Thyroid gland (tissue), 4 donors: ENCODE results near the gene PPM1L. TPM values are rescaled to one million over a fixed set of nuclear protein-coding genes. Genes with fewer than 3 reads are reported as not detected.

Experiments
- DNase-seq, 2 donors: peaks; one replicate each; pipeline ENCODE4 v3.0.0-alpha.2; 2019
- H3K27ac ChIP-seq, 3 donors: fragments of 200-600 bp; sonication (generic); 1 replicate in 2 of 3; 2 replicates in 1 of 3; pipeline ENCODE4 v1.5.1; 2016 to 2019; ENCODE audit warnings: mild to moderate bottlenecking in 1 of 3, moderate library complexity in 1 of 3
- H3K27me3 ChIP-seq: fragments of 200-600 bp; sonication (generic); one replicate; pipeline ENCODE4 v1.5.1; 2019
- H3K36me3 ChIP-seq, 2 donors: fragments of 200-600 bp; sonication (generic); one replicate each; pipeline ENCODE4 v1.5.1; 2016 to 2019
- H3K4me1 ChIP-seq, 2 donors: fragments of 200-600 bp; sonication (generic); one replicate each; pipeline ENCODE4 v1.5.1; 2017 to 2019
- H3K4me3 ChIP-seq, 3 donors: fragments of 200-600 bp; sonication (generic); replicated peaks in 1 of 3; 1 replicate in 2 of 3; 2 replicates in 1 of 3; pipeline ENCODE4 v1.5.1; 2016; ENCODE audit warnings: mild to moderate bottlenecking in 1 of 3
- H3K9me3 ChIP-seq: fragments of 200-600 bp; sonication (generic); one replicate; pipeline ENCODE4 v1.5.1; 2017
- CTCF ChIP-seq, 6 experiments: fragments of 200-600 bp in 3 of 6; fragments of 450-650 bp in 3 of 6; sonication (generic) in 3 of 6; IDR thresholded peaks; one replicate each; pipeline ENCODE4 v1.5.1; 2016 to 2019; ENCODE audit warnings: antibody characterized with exemption in 6 of 6, mild to moderate bottlenecking in 2 of 6, inconsistent platforms in 1 of 6, moderate library complexity in 1 of 6
- POLR2A ChIP-seq, 2 donors: fragments of 450-650 bp; IDR thresholded peaks; one replicate each; pipeline ENCODE4 v1.6.1; 2017; ENCODE audit warnings: antibody characterized with exemption in 2 of 2, mild to moderate bottlenecking in 2 of 2, moderate library complexity in 1 of 2
- WGBS, 2 donors: methylation state at CpG; one replicate each; pipeline ENCODE4 v1.1.5; 2017; 5-methylcytosine and 5-hydroxymethylcytosine counted together
- intact Hi-C: fragments of 100-400 bp; cut with DNase I; formaldehyde crosslinking; loops from one replicate; pipeline ENCODE4 v1.15.1; 2023
- total RNA-seq, 4 donors: library from RNA; depleted of rRNA; stranded (reverse); fragments of >200 nt; gene quantifications; one replicate each; pipeline ENCODE4 v1.2.3, GENCODE V29; 2016

Gene PPM1L
- total RNA-seq, 4 donors from 2014 or later = 47.2 to 77.4 (median 50.4) TPM

- Histone ChIP-seq H3K9me3 (no peaks in the 10 kb centered on the region), H3K36me3 (no peaks in the 10 kb centered on the region), H3K4me1 (no peaks in the 10 kb centered on the region), H3K4me3 (no peak overlapping the region), H3K27ac (no peak overlapping the region), H3K27me3 (no peaks in the 10 kb centered on the region)
- DNase-seq = no peak
- intact Hi-C loops = loop anchor here (10.0 kb wide), 1 partner anchor 114 kb away; the partner anchor contains the start of gene B3GALNT1
- WGBS, 2 donors = 86 to 92% methylated on average over 2 of the region's 2 CpGs
- TF ChIP-seq POLR2A (IDR thresholded peaks at IDR 0.05) = no peak
- no peak for TF ChIP-seq CTCF (IDR thresholded peaks at IDR 0.05)
These were observed 234.4 kb downstream of the PPM1L start for GRCh38 chr3:160990446-160990845.

GRCh38 chr3:160992712-160993111 is 236.7 kb downstream of the PPM1L start:
- H3K27ac ChIP-seq = no peak overlapping the region
- no peaks in the 10 kb centered on the region for H3K4me1 ChIP-seq
- intact Hi-C loops = loop anchor here (10.0 kb wide), 1 partner anchor 112 kb away; the partner anchor contains the start of gene B3GALNT1
- no peak for DNase-seq
- H3K27me3 ChIP-seq = no peaks in the 10 kb centered on the region
- TF ChIP-seq CTCF (IDR thresholded peaks at IDR 0.05) = no peak
- no peak for TF ChIP-seq POLR2A (IDR thresholded peaks at IDR 0.05)
- no peaks in the 10 kb centered on the region for H3K9me3 ChIP-seq
- no peaks in the 10 kb centered on the region for H3K36me3 ChIP-seq
- WGBS, 2 donors = 77 to 95% methylated on average over 3 of the region's 3 CpGs
- no peak overlapping the region for H3K4me3 ChIP-seq

- intact Hi-C loops = loop anchor here (10.0 kb wide), 1 partner anchor 108 kb away; the partner anchor contains the start of gene B3GALNT1
- H3K36me3 ChIP-seq = no peaks in the 10 kb centered on the region
- H3K9me3 ChIP-seq = no peaks in the 10 kb centered on the region
- no peak overlapping the region for H3K27ac ChIP-seq
- H3K27me3 ChIP-seq = no peaks in the 10 kb centered on the region
- no peak for DNase-seq
- TF ChIP-seq POLR2A (IDR thresholded peaks at IDR 0.05) (no peak), CTCF (IDR thresholded peaks at IDR 0.05) (no peak)
- H3K4me1 ChIP-seq = peaks cover 4 to 14% of the 10 kb centered on the region in 2 donors
- H3K4me3 ChIP-seq = no peak overlapping the region
These were observed 240.8 kb downstream of the PPM1L start for GRCh38 chr3:160996811-160997210.

GRCh38 chr3:160998581-160998980 is 242.6 kb downstream of the PPM1L start:
- 74 to 80% methylated on average over 1 of the region's 1 CpG for WGBS, 2 donors
- TF ChIP-seq POLR2A (IDR thresholded peaks at IDR 0.05) (no peak), CTCF (IDR thresholded peaks at IDR 0.05) (no peak)
- peaks cover 4 to 14% of the 10 kb centered on the region in 2 donors for H3K4me1 ChIP-seq
- no peaks in the 10 kb centered on the region for H3K36me3 ChIP-seq
- DNase-seq = no peak
- H3K4me3 ChIP-seq = no peak overlapping the region
- no peaks in the 10 kb centered on the region for H3K9me3 ChIP-seq
- peak overlapping the region; percentile 4 to 75 (median 60) for H3K27ac ChIP-seq
- no peaks in the 10 kb centered on the region for H3K27me3 ChIP-seq
- intact Hi-C loops = loop anchor here (10.0 kb wide), 1 partner anchor 106 kb away; the partner anchor contains the start of gene B3GALNT1

- intact Hi-C loops = loop anchor here (10.0 kb wide), 1 partner anchor 106 kb away; the partner anchor contains the start of gene B3GALNT1
- Histone ChIP-seq H3K27ac (peak overlapping the region; percentile 4 to 75 (median 60)), H3K4me1 (peaks cover 4 to 14% of the 10 kb centered on the region in 2 donors), H3K4me3 (no peak overlapping the region), H3K27me3 (no peaks in the 10 kb centered on the region), H3K9me3 (no peaks in the 10 kb centered on the region), H3K36me3 (no peaks in the 10 kb centered on the region)
- 38 to 43% methylated on average over 5 of the region's 5 CpGs for WGBS, 2 donors
- DNase-seq = peak; percentile 62
- TF ChIP-seq POLR2A (IDR thresholded peaks at IDR 0.05) (no peak), CTCF (IDR thresholded peaks at IDR 0.05) (peak in 4 of 6 experiments; percentile 35 to 75 (median 67))
These were observed 243.2 kb downstream of the PPM1L start for GRCh38 chr3:160999274-160999673.
